ENCODE data around the gene TAF1B.

TAF1B gene

GRCh38 chr2:9980520-9980919 lies 137.2 kb downstream of the TAF1B start:
- H3F3A ChIP-seq (ENCODE audit: insufficient read depth, low read length), result no peaks in the 10 kb centered on the region
- TF ChIP-seq CTCF (IDR thresholded peaks at IDR 0.05; ENCODE audit: low read length) (no peak), EZH2 (IDR thresholded peaks at IDR 0.05; ENCODE audit: borderline replicate concordance, low read length) (no peak)
- H3K4me1 ChIP-seq (ENCODE audit: insufficient read depth, low read length, severe bottlenecking), result no peaks in the 10 kb centered on the region
- H3K4me2 ChIP-seq (ENCODE audit: low read length), result no peak overlapping the region
- H3K36me3 ChIP-seq (ENCODE audit: insufficient read depth, low read length), result no peaks in the 10 kb centered on the region
- H3K4me3 ChIP-seq (ENCODE audit: low read depth, low read length, poor library complexity, severe bottlenecking), result no peak overlapping the region
- H2AFZ ChIP-seq (ENCODE audit: low read length), result no peak overlapping the region
- H3K9me2 ChIP-seq (ENCODE audit: low read depth, low read length), result no peaks in the 10 kb centered on the region
- no peaks in the 10 kb centered on the region for H4K20me1 ChIP-seq (ENCODE audit: insufficient read depth, low read length)
- no peaks in the 10 kb centered on the region for H3K9me3 ChIP-seq (ENCODE audit: low read length)
- H3K79me2 ChIP-seq (ENCODE audit: insufficient read depth, low read length), result no peaks in the 10 kb centered on the region
- H3K27ac ChIP-seq (ENCODE audit: low read depth, low read length, poor library complexity, severe bottlenecking), result no peak overlapping the region
- H3K9ac ChIP-seq (ENCODE audit: low read length), result no peak overlapping the region
- H3K27me3 ChIP-seq (ENCODE audit: insufficient read depth, low read length), result no peaks in the 10 kb centered on the region

- no peak overlapping the region for H2AFZ ChIP-seq (ENCODE audit: low read length)
- no peaks in the 10 kb centered on the region for H3F3A ChIP-seq (ENCODE audit: insufficient read depth, low read length)
- no peak overlapping the region for H3K4me3 ChIP-seq (ENCODE audit: low read depth, low read length, poor library complexity, severe bottlenecking)
- H4K20me1 ChIP-seq (ENCODE audit: insufficient read depth, low read length), result no peaks in the 10 kb centered on the region
- H3K79me2 ChIP-seq (ENCODE audit: insufficient read depth, low read length), result no peaks in the 10 kb centered on the region
- H3K4me1 ChIP-seq (ENCODE audit: insufficient read depth, low read length, severe bottlenecking), result no peaks in the 10 kb centered on the region
- no peak overlapping the region for H3K27ac ChIP-seq (ENCODE audit: low read depth, low read length, poor library complexity, severe bottlenecking)
- peaks cover 2% of the 10 kb centered on the region; the same call in 1 of the 2 replicates for H3K36me3 ChIP-seq (ENCODE audit: insufficient read depth, low read length)
- H3K4me2 ChIP-seq (ENCODE audit: low read length), result no peak overlapping the region
- H3K9me2 ChIP-seq (ENCODE audit: low read depth, low read length), result no peaks in the 10 kb centered on the region
- H3K9ac ChIP-seq (ENCODE audit: low read length), result no peak overlapping the region
- no peaks in the 10 kb centered on the region for H3K27me3 ChIP-seq (ENCODE audit: insufficient read depth, low read length)
- no peaks in the 10 kb centered on the region for H3K9me3 ChIP-seq (ENCODE audit: low read length)
- TF ChIP-seq CTCF (IDR thresholded peaks at IDR 0.05; ENCODE audit: low read length), result no peak
- TF ChIP-seq EZH2 (IDR thresholded peaks at IDR 0.05; ENCODE audit: borderline replicate concordance, low read length), result no peak
Measured at GRCh38 chr2:9981655-9982054, 138.4 kb downstream of the TAF1B start.

GRCh38 chr2:9982248-9982647 lies 139.0 kb downstream of the TAF1B start:
- no peaks in the 10 kb centered on the region for H3F3A ChIP-seq (ENCODE audit: insufficient read depth, low read length)

More at GRCh38 chr2:9982248-9982647, 139.0 kb downstream of the TAF1B start:
- H4K20me1 ChIP-seq (ENCODE audit: insufficient read depth, low read length), result no peaks in the 10 kb centered on the region
- no peak overlapping the region for H2AFZ ChIP-seq (ENCODE audit: low read length)
- H3K9ac ChIP-seq (ENCODE audit: low read length), result no peak overlapping the region
- H3K4me3 ChIP-seq (ENCODE audit: low read depth, low read length, poor library complexity, severe bottlenecking), result no peak overlapping the region
- no peaks in the 10 kb centered on the region for H3K27me3 ChIP-seq (ENCODE audit: insufficient read depth, low read length)
- H3K9me3 ChIP-seq (ENCODE audit: low read length), result no peaks in the 10 kb centered on the region
- H3K4me1 ChIP-seq (ENCODE audit: insufficient read depth, low read length, severe bottlenecking), result no peaks in the 10 kb centered on the region
- H3K36me3 ChIP-seq (ENCODE audit: insufficient read depth, low read length), result peaks cover 4% of the 10 kb centered on the region; the same call in 1 of the 2 replicates
- H3K79me2 ChIP-seq (ENCODE audit: insufficient read depth, low read length), result no peaks in the 10 kb centered on the region
- no peak overlapping the region for H3K27ac ChIP-seq (ENCODE audit: low read depth, low read length, poor library complexity, severe bottlenecking)
- no peak for TF ChIP-seq CTCF (IDR thresholded peaks at IDR 0.05; ENCODE audit: low read length)
- TF ChIP-seq EZH2 (IDR thresholded peaks at IDR 0.05; ENCODE audit: borderline replicate concordance, low read length), result no peak
- no peak overlapping the region for H3K4me2 ChIP-seq (ENCODE audit: low read length)
- no peaks in the 10 kb centered on the region for H3K9me2 ChIP-seq (ENCODE audit: low read depth, low read length)

Measured in OCI-LY1 (cell line).